OCI-LY1 (cell line): Measurements from ENCODE around the gene ZNF507.
A peak's percentile ranks its signal among the peaks of the same experiment; 100 is the strongest.

Experiments
- H2AFZ ChIP-seq: fragments of 200-600 bp; sonication (generic), shearing (Covaris generic); 2 replicates; pipeline ENCODE4 v1.6.0; 2014; ENCODE audit warnings: antibody characterized with exemption, mild to moderate bottlenecking, low read length
- H3F3A ChIP-seq: fragments of 200-600 bp; sonication (generic), shearing (Covaris generic); 2 replicates; pipeline ENCODE4 v1.6.0; 2014; ENCODE audit warnings: mild to moderate bottlenecking, antibody characterized with exemption, low read length, moderate library complexity; ENCODE audit not compliant: insufficient read depth
- H3K27ac ChIP-seq: fragments of 200-600 bp; sonication (generic); 2 replicates; pipeline ENCODE4 v1.5.1; 2014; ENCODE audit warnings: low read length, mixed run types, mild to moderate bottlenecking, low read depth; ENCODE audit not compliant: poor library complexity, severe bottlenecking
- H3K27me3 ChIP-seq: fragments of 200-600 bp; sonication (generic); 2 replicates; pipeline ENCODE4 v1.6.0; 2014; ENCODE audit warnings: antibody characterized with exemption, mild to moderate bottlenecking, low read length, moderate library complexity; ENCODE audit not compliant: insufficient read depth
- H3K36me3 ChIP-seq: fragments of 200-600 bp; sonication (generic); 2 replicates; pipeline ENCODE4 v1.6.1; 2014; ENCODE audit warnings: mild to moderate bottlenecking, antibody characterized with exemption, low read length, moderate library complexity, mixed read lengths; ENCODE audit not compliant: insufficient read depth
- H3K4me1 ChIP-seq: fragments of 200-600 bp; sonication (generic); 2 replicates; pipeline ENCODE4 v1.5.1; 2014; ENCODE audit warnings: mild to moderate bottlenecking, low read length, moderate library complexity; ENCODE audit not compliant: insufficient read depth, severe bottlenecking
- H3K4me2 ChIP-seq: fragments of 200-600 bp; sonication (generic), shearing (Covaris generic); 2 replicates; pipeline ENCODE4 v1.6.1; 2014; ENCODE audit warnings: low read length
- H3K4me3 ChIP-seq: fragments of 200-600 bp; sonication (generic); 2 replicates; pipeline ENCODE4 v1.5.1; 2014; ENCODE audit warnings: low read length, low read depth, mild to moderate bottlenecking, mixed read lengths; ENCODE audit not compliant: poor library complexity, severe bottlenecking
- H3K79me2 ChIP-seq: fragments of 200-600 bp; shearing (Covaris generic); 2 replicates; pipeline ENCODE4 v1.6.1; 2016; ENCODE audit warnings: mixed run types, low read length, mixed read lengths; ENCODE audit not compliant: insufficient read depth
- H3K9ac ChIP-seq: fragments of 200-600 bp; sonication (generic), shearing (Covaris generic); 2 replicates; pipeline ENCODE4 v1.6.1; 2014; ENCODE audit warnings: mild to moderate bottlenecking, low read length, mixed read lengths
- H3K9me2 ChIP-seq: fragments of 200-600 bp; sonication (generic), shearing (Covaris generic); 2 replicates; pipeline ENCODE4 v1.6.1; 2014; ENCODE audit warnings: low read depth, mild to moderate bottlenecking, low read length, mixed read lengths
- H3K9me3 ChIP-seq: fragments of 200-600 bp; shearing (Covaris generic); 2 replicates; pipeline ENCODE4 v1.6.1; 2014; ENCODE audit warnings: low read length, mixed read lengths
- H4K20me1 ChIP-seq: fragments of 200-600 bp; sonication (generic), shearing (Covaris generic); 2 replicates; pipeline ENCODE4 v1.6.0; 2016; ENCODE audit warnings: mild to moderate bottlenecking, low read length; ENCODE audit not compliant: insufficient read depth
- CTCF ChIP-seq: fragments of 200-600 bp; sonication (generic), shearing (Covaris generic); IDR thresholded peaks from 2 replicates; pipeline ENCODE4 v1.5.1; 2017; ENCODE audit warnings: mild to moderate bottlenecking, antibody characterized with exemption, low read length, moderate library complexity, mixed read lengths
- EZH2 ChIP-seq: fragments of 200-600 bp; sonication (generic), shearing (Covaris generic); IDR thresholded peaks from 2 replicates; pipeline ENCODE4 v1.8.0; 2017; ENCODE audit warnings: borderline replicate concordance, mixed run types, mild to moderate bottlenecking, antibody characterized with exemption, low read length, moderate library complexity, mixed read lengths

The ZNF507 gene

DNA sequence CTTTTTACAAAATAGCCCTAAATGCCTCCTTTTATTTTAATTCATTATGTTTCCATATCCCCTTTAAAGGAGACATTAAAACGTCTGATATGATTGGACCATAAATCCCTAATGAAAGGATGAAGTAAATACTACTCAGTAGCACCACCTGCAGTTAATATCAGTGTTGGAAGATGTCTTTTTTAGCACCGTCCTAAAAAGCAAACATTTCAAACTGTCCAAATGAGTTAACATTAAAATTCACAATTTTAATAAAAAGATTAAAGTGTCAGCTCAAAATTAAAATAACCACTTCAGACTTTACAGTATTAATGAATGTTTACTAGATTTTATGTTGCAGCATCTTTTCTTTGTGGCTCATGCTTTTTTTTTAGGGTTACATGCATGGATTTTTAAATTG lies 12.3 kb downstream of the ZNF507 start:
- no peak overlapping the region for H2AFZ ChIP-seq
- no peaks in the 10 kb centered on the region for H4K20me1 ChIP-seq
- no peaks in the 10 kb centered on the region for H3F3A ChIP-seq
- no peak overlapping the region for H3K27ac ChIP-seq
- H3K36me3 ChIP-seq = peaks cover 96% of the 10 kb centered on the region
- H3K4me3 ChIP-seq = no peak overlapping the region
- no peaks in the 10 kb centered on the region for H3K9me2 ChIP-seq
- no peak overlapping the region for H3K4me2 ChIP-seq
- TF ChIP-seq CTCF (peak; percentile 25; the same call in 1 of the 2 replicates), EZH2 (no peak)
- H3K27me3 ChIP-seq = no peaks in the 10 kb centered on the region
- no peak overlapping the region for H3K9ac ChIP-seq
- no peaks in the 10 kb centered on the region for H3K9me3 ChIP-seq
- H3K4me1 ChIP-seq = no peaks in the 10 kb centered on the region
- no peaks in the 10 kb centered on the region for H3K79me2 ChIP-seq

GRCh38 chr19:32358321-32358720 lies 12.9 kb downstream of the ZNF507 start:
- H3K79me2 ChIP-seq = no peaks in the 10 kb centered on the region
- no peak overlapping the region for H3K9ac ChIP-seq
- peaks cover 96% of the 10 kb centered on the region for H3K36me3 ChIP-seq
- no peaks in the 10 kb centered on the region for H3K9me3 ChIP-seq
- H2AFZ ChIP-seq = no peak overlapping the region
- H3K27ac ChIP-seq = no peak overlapping the region
- no peak for TF ChIP-seq CTCF
- TF ChIP-seq EZH2 = no peak
- no peaks in the 10 kb centered on the region for H3K9me2 ChIP-seq
- H3K27me3 ChIP-seq = no peaks in the 10 kb centered on the region
- no peaks in the 10 kb centered on the region for H4K20me1 ChIP-seq
- H3K4me1 ChIP-seq = no peaks in the 10 kb centered on the region
- no peaks in the 10 kb centered on the region for H3F3A ChIP-seq
- H3K4me2 ChIP-seq = no peak overlapping the region
- H3K4me3 ChIP-seq = no peak overlapping the region

GRCh38 chr19:32359581-32359980 lies 14.2 kb downstream of the ZNF507 start:
- H2AFZ ChIP-seq = no peak overlapping the region
- no peak overlapping the region for H3K9ac ChIP-seq
- no peak for TF ChIP-seq EZH2
- TF ChIP-seq CTCF = no peak
- H3K79me2 ChIP-seq = 0 out of 2 replicates have a peak, but pooled peaks cover 3% of the 10 kb centered on the region
- H3K4me1 ChIP-seq = no peaks in the 10 kb centered on the region
- H3K4me3 ChIP-seq = no peak overlapping the region
- H3K27ac ChIP-seq = no peak overlapping the region
- H4K20me1 ChIP-seq = no peaks in the 10 kb centered on the region
- H3K27me3 ChIP-seq = no peaks in the 10 kb centered on the region
- no peak overlapping the region for H3K4me2 ChIP-seq
- peaks cover 93% of the 10 kb centered on the region for H3K36me3 ChIP-seq
- H3K9me3 ChIP-seq = no peaks in the 10 kb centered on the region
- no peaks in the 10 kb centered on the region for H3F3A ChIP-seq
- no peaks in the 10 kb centered on the region for H3K9me2 ChIP-seq
